ENCODE results near the gene USHBP1.

Gene USHBP1, protein sequence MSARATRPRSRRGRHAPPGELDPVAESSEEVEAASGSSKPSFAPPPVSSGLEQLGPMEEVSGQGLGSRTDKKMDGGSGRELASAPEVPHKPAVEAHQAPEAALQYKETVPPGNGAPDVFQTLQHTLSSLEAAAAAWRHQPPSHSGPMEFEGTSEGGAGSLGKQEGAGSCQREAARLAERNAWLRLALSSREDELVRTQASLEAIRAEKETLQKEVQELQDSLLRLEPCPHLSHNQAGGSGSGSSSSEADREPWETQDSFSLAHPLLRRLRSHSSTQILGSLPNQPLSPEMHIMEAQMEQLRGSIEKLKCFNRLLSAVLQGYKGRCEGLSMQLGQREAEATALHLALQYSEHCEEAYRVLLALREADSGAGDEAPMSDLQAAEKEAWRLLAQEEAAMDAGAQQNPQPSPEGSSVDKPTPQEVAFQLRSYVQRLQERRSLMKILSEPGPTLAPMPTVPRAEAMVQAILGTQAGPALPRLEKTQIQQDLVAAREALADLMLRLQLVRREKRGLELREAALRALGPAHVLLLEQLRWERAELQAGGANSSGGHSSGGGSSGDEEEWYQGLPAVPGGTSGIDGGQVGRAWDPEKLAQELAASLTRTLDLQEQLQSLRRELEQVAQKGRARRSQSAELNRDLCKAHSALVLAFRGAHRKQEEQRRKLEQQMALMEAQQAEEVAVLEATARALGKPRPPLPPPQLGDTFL

DNA sequence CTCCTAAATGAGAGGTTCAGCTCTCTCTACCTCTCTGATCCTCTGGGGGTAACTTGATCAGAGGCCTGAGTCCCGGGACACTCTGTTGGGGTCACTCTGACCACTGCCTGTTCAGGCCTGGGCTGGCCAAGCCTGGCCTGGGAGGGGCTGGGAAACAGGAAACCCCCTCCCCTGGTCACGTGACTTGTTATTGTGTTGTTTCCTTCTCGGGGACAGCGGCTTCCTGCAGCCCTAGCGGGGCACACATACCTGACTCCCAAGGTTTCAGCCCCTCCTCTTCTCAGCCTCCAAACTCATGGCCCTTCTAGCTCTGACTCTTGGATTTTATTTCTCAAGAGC is at the start of gene USHBP1:
Gene USHBP1, minus strand, starts transcription at position 105 of the 339 bp plus-strand sequence. CDS start 446 bp downstream, outside the sequence.
- Mint-ChIP-seq H3K9me3 (no peaks in the 10 kb centered on the region), H3K4me3 (no peak within 1 kb of the TSS), H3K27me3 (no peaks in the 10 kb centered on the region), H3K27ac (peak within 1 kb of the TSS; percentile 90), H3K36me3 (peaks cover 3% of the 10 kb centered on the region), H3K4me1 (peaks cover 30% of the 10 kb centered on the region)
- ATAC-seq, result no peak

DNA sequence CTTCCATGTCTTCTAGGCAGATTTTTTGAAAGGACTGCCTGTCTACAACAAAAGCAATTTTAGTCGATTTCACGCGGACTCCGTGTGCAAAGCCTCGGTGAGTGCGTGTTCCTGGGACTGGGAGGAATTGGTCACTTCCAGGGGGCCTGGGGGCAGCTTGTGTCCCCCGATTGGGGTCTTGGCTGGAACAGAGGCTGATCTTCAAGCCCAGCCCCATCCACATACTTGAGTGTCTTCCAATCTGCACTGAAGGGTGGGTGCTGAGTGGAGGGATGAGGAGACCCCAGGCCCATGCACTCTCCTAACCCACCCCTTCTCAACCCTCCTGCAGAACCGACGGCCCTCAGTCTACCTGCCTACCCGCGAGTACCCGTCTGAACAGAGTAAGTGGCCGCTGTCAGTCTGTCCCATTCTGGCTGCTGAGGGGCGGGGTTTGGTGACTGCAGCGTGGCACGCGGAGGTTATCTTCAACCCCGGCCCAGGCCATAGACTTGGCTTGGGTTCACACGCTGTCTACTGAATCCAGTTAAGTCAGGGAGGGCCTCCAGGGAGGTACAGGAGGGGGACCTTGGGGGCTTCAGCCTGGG is 49.6 kb upstream of the USHBP1 start:
- no peak overlapping the region for H3K27ac Mint-ChIP-seq
- H3K4me1 Mint-ChIP-seq, result peaks cover 37% of the 10 kb centered on the region
- ATAC-seq, result no peak
- H3K27me3 Mint-ChIP-seq, result no peaks in the 10 kb centered on the region
- no peaks in the 10 kb centered on the region for H3K9me3 Mint-ChIP-seq
- H3K4me3 Mint-ChIP-seq, result no peak overlapping the region
- H3K36me3 Mint-ChIP-seq, result peaks cover 58% of the 10 kb centered on the region

DNA sequence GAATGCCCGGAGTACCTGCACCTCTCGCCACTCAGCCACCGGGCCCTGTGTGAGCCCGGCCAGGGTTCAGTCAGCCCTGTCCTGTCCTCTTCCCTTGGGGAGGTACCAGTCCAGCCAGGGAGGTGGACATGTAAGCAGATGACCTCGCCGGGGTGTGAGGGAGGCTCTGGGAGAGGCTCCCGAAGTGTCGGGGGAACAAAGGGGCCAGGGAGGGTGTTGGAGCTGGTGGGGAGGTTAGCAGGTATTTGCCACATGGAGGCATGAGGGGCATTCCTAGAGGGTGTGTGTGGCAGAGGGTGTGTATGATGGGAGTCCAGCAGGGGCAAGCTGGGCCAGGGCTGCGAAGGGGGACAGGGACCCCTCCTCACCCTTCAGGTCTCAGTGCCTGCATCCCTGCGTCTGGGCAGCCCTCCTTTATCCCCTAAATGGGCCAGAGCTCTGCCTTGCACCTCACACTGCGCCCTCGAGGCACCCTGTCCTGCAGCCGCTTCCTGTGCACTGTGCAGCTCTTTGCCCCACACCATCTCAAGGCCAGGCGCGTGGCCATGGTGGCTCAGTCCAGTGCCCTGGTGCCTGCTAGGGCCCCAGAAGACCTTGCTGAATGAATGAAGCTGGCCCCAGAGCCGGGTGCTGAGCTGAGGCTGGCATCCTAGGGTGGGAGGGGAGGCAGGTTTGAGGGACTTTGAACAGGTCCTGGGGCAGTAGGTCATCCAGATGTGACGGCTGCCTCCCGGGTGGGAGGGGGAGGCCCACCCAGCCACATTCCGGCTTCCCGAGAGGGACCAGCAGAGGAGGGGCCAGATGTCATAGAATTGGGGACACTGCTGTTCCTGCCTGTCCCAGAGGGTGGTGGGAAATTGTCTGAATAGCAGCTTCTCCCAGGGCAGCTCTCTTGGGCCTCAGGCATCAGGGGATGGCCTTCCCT is 47.9 kb upstream of the USHBP1 start:
- H3K27me3 Mint-ChIP-seq, result no peaks in the 10 kb centered on the region
- no peak for ATAC-seq
- no peak overlapping the region for H3K27ac Mint-ChIP-seq

DNA sequence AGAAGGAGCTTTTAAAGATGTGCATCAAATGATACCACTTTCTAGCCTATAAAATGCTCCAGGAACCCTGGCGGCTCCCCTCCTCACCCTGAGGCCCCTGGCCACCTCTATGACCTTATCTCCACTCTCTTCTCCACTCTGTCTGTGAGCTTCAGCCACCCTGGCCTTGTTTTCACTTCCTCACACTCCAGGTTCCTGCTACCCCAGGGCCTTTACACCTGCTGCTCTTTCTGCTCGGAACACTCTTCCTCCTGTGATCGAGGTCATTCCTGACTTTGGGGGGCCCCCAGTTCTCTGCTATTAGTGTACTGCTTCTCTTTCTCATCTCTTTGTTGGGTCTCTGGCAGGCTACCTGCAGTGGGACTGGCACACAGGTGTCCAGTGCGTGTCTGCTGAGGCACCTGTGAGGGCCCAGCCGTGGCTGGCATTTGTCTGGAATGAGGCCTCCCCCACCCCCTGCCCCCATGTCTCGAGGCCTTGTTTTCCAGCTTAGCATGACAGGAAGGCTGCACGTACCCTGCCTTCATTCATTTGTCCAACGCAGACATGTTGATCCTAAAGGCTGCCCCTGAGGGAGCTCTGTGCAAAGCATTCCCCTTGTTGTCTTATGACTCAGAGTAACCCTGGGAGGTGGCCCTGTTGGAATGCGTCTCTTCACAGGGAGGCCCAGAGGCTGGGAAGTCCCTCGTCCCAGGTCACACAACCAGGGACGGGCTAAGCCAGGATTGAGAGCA is 47.1 kb upstream of the USHBP1 start:
- H3K9me3 Mint-ChIP-seq, result no peaks in the 10 kb centered on the region
- H3K36me3 Mint-ChIP-seq, result peaks cover 40% of the 10 kb centered on the region
- H3K4me3 Mint-ChIP-seq, result peak overlapping the region; percentile 57
- H3K27me3 Mint-ChIP-seq, result no peaks in the 10 kb centered on the region
- no peak for ATAC-seq
- H3K4me1 Mint-ChIP-seq, result peaks cover 53% of the 10 kb centered on the region
- peak overlapping the region; percentile 39 for H3K27ac Mint-ChIP-seq

More for the DNA sequence above, 47.9 kb upstream of the USHBP1 start:
- H3K4me1 Mint-ChIP-seq, result peaks cover 48% of the 10 kb centered on the region
- no peak overlapping the region for H3K4me3 Mint-ChIP-seq
- H3K36me3 Mint-ChIP-seq, result peaks cover 47% of the 10 kb centered on the region
- no peaks in the 10 kb centered on the region for H3K9me3 Mint-ChIP-seq

GRCh38 chr19:17309965-17310461 is 45.5 kb upstream of the USHBP1 start:
- no peaks in the 10 kb centered on the region for H3K9me3 Mint-ChIP-seq
- peaks cover 27% of the 10 kb centered on the region for H3K36me3 Mint-ChIP-seq

DNA sequence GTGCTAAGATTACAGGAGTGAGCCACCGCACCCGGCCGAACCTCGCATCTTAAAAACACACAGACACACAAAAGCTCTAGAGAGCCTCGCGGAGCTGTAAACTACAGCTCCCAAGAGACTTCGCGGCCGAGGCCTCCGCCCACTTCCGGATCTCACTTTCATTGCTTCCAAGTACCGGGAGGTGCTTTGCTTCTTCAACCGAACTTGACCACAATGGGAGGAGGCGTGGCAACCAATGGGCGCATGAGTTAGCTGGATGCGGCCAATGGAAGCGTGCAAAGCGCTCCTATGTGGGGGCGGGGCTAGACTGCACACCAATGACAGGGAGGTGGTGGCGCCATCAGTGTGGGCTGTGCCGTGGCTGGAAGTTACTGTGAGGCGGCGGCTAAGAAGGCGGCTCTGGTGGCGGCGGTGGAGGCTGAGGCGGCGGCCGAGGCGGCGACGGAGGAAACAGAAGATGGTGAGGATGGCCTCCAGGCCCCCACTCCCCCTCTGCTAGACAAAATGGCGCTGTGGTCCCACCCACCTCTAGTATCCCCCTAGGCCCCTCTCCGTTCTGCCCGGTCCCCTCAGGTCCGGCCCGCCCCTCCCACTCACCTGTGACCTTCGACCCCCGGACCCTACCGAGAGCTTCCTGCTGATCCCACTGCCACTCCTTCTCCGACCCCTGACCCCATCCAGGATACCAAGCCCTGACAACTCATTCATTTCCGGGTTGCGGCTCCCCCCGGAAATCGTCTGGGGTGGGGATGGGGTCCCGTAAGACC is 44.8 kb upstream of the USHBP1 start, which contains the start of gene DDA1:
Gene DDA1, plus strand, starts transcription at position 366 of the 767 bp plus-strand sequence. Its CDS starts 92 bp downstream, at position 458.
- peak; percentile 90 for ATAC-seq
- H3K4me3 Mint-ChIP-seq, result peak within 1 kb of the TSS; percentile 90
- H3K4me1 Mint-ChIP-seq, result peaks cover 56% of the 10 kb centered on the region
- peaks cover 25% of the 10 kb centered on the region for H3K36me3 Mint-ChIP-seq
- H3K27ac Mint-ChIP-seq, result peak within 1 kb of the TSS; percentile 86
- no peaks in the 10 kb centered on the region for H3K27me3 Mint-ChIP-seq
- no peaks in the 10 kb centered on the region for H3K9me3 Mint-ChIP-seq

More at GRCh38 chr19:17309965-17310461, 45.5 kb upstream of the USHBP1 start:
- no peaks in the 10 kb centered on the region for H3K27me3 Mint-ChIP-seq
- ATAC-seq, result no peak
- H3K4me3 Mint-ChIP-seq, result peak overlapping the region; percentile 90
- H3K27ac Mint-ChIP-seq, result peak overlapping the region; percentile 86
- H3K4me1 Mint-ChIP-seq, result peaks cover 50% of the 10 kb centered on the region

GRCh38 chr19:17307876-17308377 is 43.4 kb upstream of the USHBP1 start:
- peak overlapping the region; percentile 22 for H3K4me3 Mint-ChIP-seq
- H3K36me3 Mint-ChIP-seq, result peaks cover 12% of the 10 kb centered on the region
- no peak overlapping the region for H3K27ac Mint-ChIP-seq
- H3K27me3 Mint-ChIP-seq, result no peaks in the 10 kb centered on the region
- no peak for ATAC-seq
- H3K9me3 Mint-ChIP-seq, result no peaks in the 10 kb centered on the region
- H3K4me1 Mint-ChIP-seq, result peaks cover 66% of the 10 kb centered on the region

- H3K4me1 Mint-ChIP-seq, result peaks cover 62% of the 10 kb centered on the region
- H3K9me3 Mint-ChIP-seq, result no peaks in the 10 kb centered on the region
- peak overlapping the region; percentile 90 for H3K4me3 Mint-ChIP-seq
- H3K36me3 Mint-ChIP-seq, result peaks cover 1% of the 10 kb centered on the region
- no peaks in the 10 kb centered on the region for H3K27me3 Mint-ChIP-seq
- peak overlapping the region; percentile 89 for H3K27ac Mint-ChIP-seq
- ATAC-seq, result no peak
Measured at GRCh38 chr19:17306285-17306714, 41.8 kb upstream of the USHBP1 start.

- no peaks in the 10 kb centered on the region for H3K9me3 Mint-ChIP-seq
- H3K4me1 Mint-ChIP-seq, result peaks cover 56% of the 10 kb centered on the region
Measured at GRCh38 chr19:17305517-17306284, 41.2 kb upstream of the USHBP1 start, which contains the start of gene MRPL34. MRPL34 (plus strand) TSS chr19:17305872; CDS start chr19:17305893, 21 bp downstream.

GRCh38 chr19:17305216-17305516 is 40.6 kb upstream of the USHBP1 start:
- peak overlapping the region; percentile 89 for H3K27ac Mint-ChIP-seq

More at GRCh38 chr19:17305517-17306284, 41.2 kb upstream of the USHBP1 start, which contains the start of gene MRPL34:
- no peaks in the 10 kb centered on the region for H3K36me3 Mint-ChIP-seq
- peak; percentile 91 for ATAC-seq
- H3K4me3 Mint-ChIP-seq, result peak within 1 kb of the TSS; percentile 90
- H3K27ac Mint-ChIP-seq, result peak within 1 kb of the TSS; percentile 89
- H3K27me3 Mint-ChIP-seq, result no peaks in the 10 kb centered on the region

GRCh38 chr19:17304386-17305215 is 40.1 kb upstream of the USHBP1 start:
- Mint-ChIP-seq H3K27me3 (no peaks in the 10 kb centered on the region), H3K4me1 (peaks cover 47% of the 10 kb centered on the region), H3K9me3 (no peaks in the 10 kb centered on the region), H3K27ac (peak overlapping the region; percentile 89), H3K36me3 (no peaks in the 10 kb centered on the region), H3K4me3 (peak overlapping the region; percentile 90)
- no peak for ATAC-seq

More at GRCh38 chr19:17305216-17305516, 40.6 kb upstream of the USHBP1 start:
- ATAC-seq, result no peak
- no peaks in the 10 kb centered on the region for H3K36me3 Mint-ChIP-seq
- peak overlapping the region; percentile 90 for H3K4me3 Mint-ChIP-seq
- H3K27me3 Mint-ChIP-seq, result no peaks in the 10 kb centered on the region
- peaks cover 51% of the 10 kb centered on the region for H3K4me1 Mint-ChIP-seq
- H3K9me3 Mint-ChIP-seq, result no peaks in the 10 kb centered on the region

DNA sequence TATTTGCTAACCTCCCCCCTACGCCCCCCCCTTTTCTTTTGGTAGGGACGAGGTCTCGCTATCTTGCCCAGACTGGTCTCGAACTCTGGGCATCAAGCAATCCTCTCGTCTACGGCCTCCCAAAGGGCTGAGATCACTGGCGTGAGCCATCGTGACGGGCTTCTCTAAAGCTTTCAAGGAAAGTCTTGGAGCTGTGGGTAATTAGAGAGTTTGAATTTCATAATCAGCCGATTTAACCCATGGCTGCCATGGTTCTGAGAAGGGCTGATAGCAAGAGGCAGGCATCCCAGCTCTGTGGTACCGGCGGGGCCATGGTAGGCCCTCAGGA is 39.4 kb upstream of the USHBP1 start:
- H3K27me3 Mint-ChIP-seq, result no peaks in the 10 kb centered on the region
- H3K4me3 Mint-ChIP-seq, result peak overlapping the region; percentile 75
- H3K4me1 Mint-ChIP-seq, result peaks cover 41% of the 10 kb centered on the region
- H3K9me3 Mint-ChIP-seq, result no peaks in the 10 kb centered on the region
- ATAC-seq, result no peak
- H3K36me3 Mint-ChIP-seq, result no peaks in the 10 kb centered on the region
- H3K27ac Mint-ChIP-seq, result peak overlapping the region; percentile 63

Measured in stimulated activated memory B cell treated with anti-CD40 and anti-IgM and Interleukin-4, amounts not matched to agents 10 μg/mL and 1 μg/mL and 100 μg/mL, for 72 hours (primary cell).